HepG2 (cell line): ENCODE data around the gene SAPCD2. TPM values are rescaled to one million over a fixed set of nuclear protein-coding genes. Genes with fewer than 3 reads are reported as not detected.
A peak's percentile ranks its signal among the peaks of the same experiment; 100 is the strongest.

Source experiments
- ATF7 ChIP-seq, 2 experiments: fragments of 450-650 bp in 1 of 2; sonication (generic) in 1 of 2; formaldehyde crosslinking in 1 of 2; IDR thresholded peaks; 2 replicates each; pipeline versions ENCODE4 v1.4.0 to v1.6.1; 2016 to 2020; ENCODE audit warnings: antibody characterized with exemption in 1 of 2, mild to moderate bottlenecking in 1 of 2, missing genetic modification reagents in 1 of 2
- DMAP1 ChIP-seq: IDR thresholded peaks from 2 replicates; pipeline ENCODE4 v1.6.1; 2016
- DR1 ChIP-seq: sonication (generic); formaldehyde crosslinking; IDR thresholded peaks from 2 replicates; pipeline ENCODE4 v1.8.0; 2021; ENCODE audit warnings: mild to moderate bottlenecking, missing genetic modification reagents, inconsistent platforms
- GATAD2A ChIP-seq: IDR thresholded peaks from 2 replicates; pipeline ENCODE4 v1.6.1; 2016
- GFI1 ChIP-seq: sonication (generic); formaldehyde crosslinking; IDR thresholded peaks from 2 replicates; pipeline ENCODE4 v1.5.0; 2020; ENCODE audit warnings: missing genetic modification reagents, mild to moderate bottlenecking, borderline replicate concordance
- GLMP ChIP-seq: sonication (generic); formaldehyde crosslinking; IDR thresholded peaks from 2 replicates; pipeline ENCODE4 v1.9.0; 2021; ENCODE audit warnings: missing genetic modification reagents, mild to moderate bottlenecking, borderline replicate concordance
- MNT ChIP-seq: fragments of 450-650 bp; IDR thresholded peaks from 2 replicates; pipeline ENCODE4 v1.6.1; 2016
- MXI1 ChIP-seq: IDR thresholded peaks from 3 replicates; pipeline ENCODE4 v1.6.1; 2012; ENCODE audit warnings: low read depth, low read length, inconsistent platforms, borderline replicate concordance
- POGZ ChIP-seq: sonication (generic); formaldehyde crosslinking; IDR thresholded peaks from 2 replicates; pipeline ENCODE4 v1.4.0; 2020; ENCODE audit warnings: mild to moderate bottlenecking, missing genetic modification reagents
- RAD21 ChIP-seq: fragments of 450-650 bp; formaldehyde crosslinking; IDR thresholded peaks from 2 replicates; pipeline ENCODE4 v1.5.0; 2020; ENCODE audit warnings: mild to moderate bottlenecking
- ZEB1 ChIP-seq: IDR thresholded peaks from 2 replicates; pipeline ENCODE4 v1.6.1; 2012; ENCODE audit warnings: mild to moderate bottlenecking, low read depth, inconsistent platforms; ENCODE audit not compliant: insufficient replicate concordance
- ZMAT3 ChIP-seq: sonication (generic); formaldehyde crosslinking; conservative IDR thresholded peaks from 2 replicates; pipeline ENCODE4 v1.7.0; 2021; ENCODE audit warnings: missing genetic modification reagents
- ZNF205 ChIP-seq: IDR thresholded peaks from 2 replicates; pipeline ENCODE4 v1.6.1; 2018; ENCODE audit warnings: missing biosample characterization, missing genetic modification reagents
- ZNF276 ChIP-seq: sonication (generic); formaldehyde crosslinking; IDR thresholded peaks from 2 replicates; pipeline ENCODE4 v1.4.0; 2020; ENCODE audit warnings: mild to moderate bottlenecking, low read depth, missing genetic modification reagents
- ZNF484 ChIP-seq: sonication (generic); formaldehyde crosslinking; IDR thresholded peaks from 2 replicates; pipeline ENCODE4 v1.5.1; 2020; ENCODE audit warnings: mild to moderate bottlenecking, low read depth, missing genetic modification reagents, borderline replicate concordance
- ZNF574 ChIP-seq: sonication (generic); formaldehyde crosslinking; IDR thresholded peaks from 2 replicates; pipeline ENCODE4 v1.4.0; 2020; ENCODE audit warnings: missing genetic modification reagents
- ZNF580 ChIP-seq: IDR thresholded peaks from 2 replicates; pipeline ENCODE4 v1.6.1; 2016; ENCODE audit warnings: low read depth, borderline replicate concordance
- ZNF781 ChIP-seq: sonication (generic); formaldehyde crosslinking; IDR thresholded peaks from 2 replicates; pipeline ENCODE4 v1.5.1; 2020; ENCODE audit warnings: borderline replicate concordance, mild to moderate bottlenecking, missing genetic modification reagents; ENCODE audit errors: not compliant biosample characterization
- polyA plus RNA-seq, 8 experiments: library from polyadenylated mRNA; depleted of rRNA in 3 of 8; stranded (reverse) in 7 of 8; unstranded in 1 of 8; fragments of >200 nt; fragmentation: Illumina TruSeq in 4 of 8; extraction: Trizol in 4 of 8; gene quantifications; 2 replicates each; pipeline versions ENCODE4 v1.2.1 to v1.2.3, GENCODE V29; 2011 to 2016; ENCODE audit warnings: low read depth in 4 of 8, missing spikeins in 1 of 8, mixed read lengths in 1 of 8; ENCODE audit not compliant: insufficient read depth in 1 of 8
- total RNA-seq, 5 experiments: library from RNA; depleted of rRNA; stranded (reverse); fragments of >200 nt; fragmentation: Illumina TruSeq; extraction: Trizol; gene quantifications; 2 replicates each; pipeline ENCODE4 v1.2.3, GENCODE V29; 2016; ENCODE audit warnings: low read depth in 1 of 5

SAPCD2 gene
- total and polyA plus RNA-seq, 2 of the 13 experiments (the other 11 are each of a cell fraction or from before 2014, with no cell fraction given): 21.9 to 42.8 TPM

GRCh38 chr9:137067860-137068538 lies 2.4 kb downstream of the SAPCD2 start (continued):
- TF ChIP-seq ATF7 (IDR thresholded peaks at IDR 0.05) (no peak), ATF7 (CRISPR knock-in tag; IDR thresholded peaks at IDR 0.05) (0 out of 2 replicates have a peak, but pooled peaks have one; percentile 16), RAD21 (peak; percentile 67), GATAD2A (CRISPR knock-in tag) (0 out of 2 replicates have a peak, but pooled peaks have one; percentile 10), ZNF276 (no peak), DMAP1 (CRISPR knock-in tag) (peak; percentile 63; the same call in 1 of the 2 replicates), ZNF781 (no peak), ZMAT3 (CRISPR knock-in tag) (0 out of 2 replicates have a peak, but pooled peaks have one; percentile 23), MNT (no peak), POGZ (0 out of 2 replicates have a peak, but pooled peaks have one; percentile 23), ZNF205 (CRISPR knock-in tag) (peak; percentile 34; the same call in 1 of the 2 replicates), ZNF484 (CRISPR knock-in tag) (0 out of 2 replicates have a peak, but pooled peaks have one; percentile 29), ZNF574 (CRISPR knock-in tag) (peak; percentile 31; the same call in 1 of the 2 replicates), MXI1 (peak; percentile 56; the same call in 1 of the 3 replicates), DR1 (no peak; the same call in 1 of the 2 replicates), GLMP (CRISPR knock-in tag) (no peak), GFI1 (CRISPR knock-in tag) (0 out of 2 replicates have a peak, but pooled peaks have one; percentile 38), ZEB1 (peak; percentile 75), ZNF580 (CRISPR knock-in tag) (peak; percentile 32; the same call in 1 of the 2 replicates)
